ENCODE data around the gene ANKS1A.

DNA sequence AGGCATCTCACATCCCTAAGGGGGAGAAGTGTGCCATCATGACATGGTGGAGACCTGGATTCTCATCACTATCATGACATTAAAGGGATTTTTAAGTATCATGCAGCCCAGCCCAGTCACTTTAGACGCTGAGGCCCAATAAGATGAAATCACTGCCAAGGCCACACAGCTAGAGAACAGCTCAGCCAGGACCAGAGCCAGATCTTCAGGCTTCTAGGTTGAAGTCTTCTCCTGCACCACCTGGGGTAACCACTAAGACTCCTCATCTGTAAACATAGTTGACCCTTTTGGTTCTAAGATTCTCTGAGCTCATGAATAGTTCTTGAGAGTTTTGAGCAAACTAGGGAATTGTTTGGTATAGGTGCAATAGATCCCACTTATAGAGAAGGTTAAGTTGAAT, 126.9 kb downstream of the ANKS1A start:
- TF ChIP-seq GATA2 (IDR thresholded peaks at IDR 0.05; ENCODE audit: low read depth, low read length) (no peak), GATA3 (IDR thresholded peaks at IDR 0.05; ENCODE audit: low read depth, low read length) (no peak)
